Gastrocnemius medialis (tissue), 4 donors: ENCODE measurements around the gene SNX24. TPM values are rescaled to one million over a fixed set of nuclear protein-coding genes. Genes with fewer than 3 reads are reported as not detected.

Source experiments
- ATAC-seq, 2 donors: fragments of 150-250 bp; one replicate each; pipeline ENCODE4 v1.9.1; 2016
- DNase-seq, 2 donors: peaks; one replicate each; pipeline ENCODE4 v3.0.0-alpha.2; 2019
- H3K27ac ChIP-seq, 4 donors: fragments of 200-600 bp; sonication (generic); 1 replicate in 1 of 4; 2 replicates in 3 of 4; pipeline ENCODE4 v1.5.1; 2016 to 2018; ENCODE audit warnings: mild to moderate bottlenecking in 2 of 4, moderate library complexity in 1 of 4
- H3K27me3 ChIP-seq, 3 donors: fragments of 200-600 bp; sonication (generic) in 2 of 3; 1 replicate in 1 of 3; 2 replicates in 2 of 3; pipeline versions ENCODE4 v1.5.1 to v1.6.0; 2016 to 2019; ENCODE audit warnings: mild to moderate bottlenecking in 1 of 3, moderate library complexity in 1 of 3
- H3K36me3 ChIP-seq, 2 donors: fragments of 200-600 bp; sonication (generic) in 1 of 2; one replicate each; pipeline ENCODE4 v1.5.1; 2017 to 2018
- H3K4me1 ChIP-seq, 2 donors: fragments of 200-600 bp; sonication (generic) in 1 of 2; one replicate each; pipeline ENCODE4 v1.5.1; 2016 to 2017; ENCODE audit warnings: mild to moderate bottlenecking in 2 of 2
- H3K4me3 ChIP-seq, 4 donors: fragments of 200-600 bp; sonication (generic) in 3 of 4; 1 replicate in 1 of 4; 2 replicates in 3 of 4; pipeline ENCODE4 v1.5.1; 2016 to 2019; ENCODE audit warnings: mild to moderate bottlenecking in 2 of 4
- H3K9me3 ChIP-seq, 3 donors: fragments of 200-600 bp; sonication (generic) in 2 of 3; 1 replicate in 1 of 3; 2 replicates in 2 of 3; pipeline ENCODE4 v1.5.1; 2016 to 2019
- CTCF ChIP-seq, 5 experiments: fragments of 450-650 bp in 3 of 5; fragments of 200-600 bp in 2 of 5; sonication (generic) in 2 of 5; IDR thresholded peaks in 4 of 5; conservative IDR thresholded peaks in 1 of 5; 1 replicate in 4 of 5; 2 replicates in 1 of 5; pipeline ENCODE4 v1.5.1; 2016 to 2019; ENCODE audit warnings: antibody characterized with exemption in 5 of 5, mild to moderate bottlenecking in 3 of 5, moderate library complexity in 3 of 5
- POLR2A ChIP-seq, 2 donors: fragments of 450-650 bp; IDR thresholded peaks; one replicate each; pipeline ENCODE4 v1.6.1; 2017; ENCODE audit warnings: antibody characterized with exemption in 2 of 2, mild to moderate bottlenecking in 2 of 2, moderate library complexity in 2 of 2
- in situ Hi-C, 4 donors: fragments of 200-750 bp; cut with MboI; loops; one replicate each; pipeline versions ENCODE4 v1.15.0 to v1.8.0; 2017; ENCODE audit warnings: low sequenced_read_pairs in 4 of 4
- intact Hi-C: fragments of 100-400 bp; cut with DNase I; formaldehyde crosslinking; loops from one replicate; pipeline ENCODE4 v1.15.1; 2023; ENCODE audit warnings: low total_unique reads
- total RNA-seq, 4 donors: library from RNA; depleted of rRNA; stranded (reverse); fragments of >200 nt; gene quantifications; one replicate each; pipeline versions ENCODE4 v1.1.0 to v1.2.3, GENCODE V29; 2016

The SNX24 gene
- total RNA-seq, 4 donors from 2014 or later = 6.9 to 17.8 (median 10.6) TPM

- H3K27ac ChIP-seq = no peak overlapping the region
- no peaks in the 10 kb centered on the region for H3K4me1 ChIP-seq
- ATAC-seq (no peak), DNase-seq (no peak)
- TF ChIP-seq CTCF (IDR thresholded peaks at IDR 0.05 in 4 of 5, conservative IDR thresholded peaks at IDR 0.05 in 1 of 5) (no peak), POLR2A (IDR thresholded peaks at IDR 0.05) (no peak)
- H3K36me3 ChIP-seq = no peaks in the 10 kb centered on the region
- no peaks in the 10 kb centered on the region for H3K9me3 ChIP-seq
- no peaks in the 10 kb centered on the region for H3K27me3 ChIP-seq
- intact Hi-C loops = no loop called here
- no peak overlapping the region for H3K4me3 ChIP-seq
- in situ Hi-C loops = no loop called here
Observed at GRCh38 chr5:122915717-122916461, 70.5 kb downstream of the SNX24 start.

GRCh38 chr5:122916490-122916889, 71.1 kb downstream of the SNX24 start:
- in situ Hi-C loops (no loop called here), intact Hi-C loops (no loop called here)
- Histone ChIP-seq H3K27me3 (no peaks in the 10 kb centered on the region), H3K27ac (no peak overlapping the region), H3K4me3 (no peak overlapping the region), H3K4me1 (no peaks in the 10 kb centered on the region), H3K9me3 (no peaks in the 10 kb centered on the region), H3K36me3 (no peaks in the 10 kb centered on the region)
- TF ChIP-seq POLR2A (IDR thresholded peaks at IDR 0.05) (no peak), CTCF (IDR thresholded peaks at IDR 0.05 in 4 of 5, conservative IDR thresholded peaks at IDR 0.05 in 1 of 5) (no peak)
- no peak for ATAC-seq
- DNase-seq = no peak

GRCh38 chr5:122919969-122920368, 74.6 kb downstream of the SNX24 start:
- Histone ChIP-seq H3K36me3 (no peaks in the 10 kb centered on the region), H3K4me1 (no peaks in the 10 kb centered on the region), H3K9me3 (no peaks in the 10 kb centered on the region), H3K27ac (no peak overlapping the region), H3K4me3 (no peak overlapping the region), H3K27me3 (no peaks in the 10 kb centered on the region)
- DNase-seq (no peak), ATAC-seq (no peak)
- in situ Hi-C loops = no loop called here
- TF ChIP-seq CTCF (IDR thresholded peaks at IDR 0.05 in 4 of 5, conservative IDR thresholded peaks at IDR 0.05 in 1 of 5) (no peak), POLR2A (IDR thresholded peaks at IDR 0.05) (no peak)
- intact Hi-C loops = no loop called here

- TF ChIP-seq POLR2A (IDR thresholded peaks at IDR 0.05) (no peak), CTCF (IDR thresholded peaks at IDR 0.05 in 4 of 5, conservative IDR thresholded peaks at IDR 0.05 in 1 of 5) (no peak)
- Histone ChIP-seq H3K4me3 (no peak overlapping the region), H3K9me3 (no peaks in the 10 kb centered on the region), H3K27me3 (no peaks in the 10 kb centered on the region), H3K4me1 (no peaks in the 10 kb centered on the region), H3K36me3 (no peaks in the 10 kb centered on the region), H3K27ac (no peak overlapping the region)
- intact Hi-C loops (no loop called here), in situ Hi-C loops (no loop called here)
- ATAC-seq = no peak
- no peak for DNase-seq
Observed at GRCh38 chr5:122921826-122922225, 76.4 kb downstream of the SNX24 start.

GRCh38 chr5:122924203-122924602, 78.8 kb downstream of the SNX24 start:
- Histone ChIP-seq H3K4me3 (no peak overlapping the region), H3K4me1 (no peaks in the 10 kb centered on the region), H3K9me3 (no peaks in the 10 kb centered on the region), H3K27me3 (no peaks in the 10 kb centered on the region), H3K27ac (no peak overlapping the region), H3K36me3 (no peaks in the 10 kb centered on the region)
- intact Hi-C loops (no loop called here), in situ Hi-C loops (no loop called here)
- TF ChIP-seq CTCF (IDR thresholded peaks at IDR 0.05 in 4 of 5, conservative IDR thresholded peaks at IDR 0.05 in 1 of 5) (no peak), POLR2A (IDR thresholded peaks at IDR 0.05) (no peak)
- DNase-seq (no peak), ATAC-seq (no peak)
